Fibroblast of the aortic adventitia (primary cell): ENCODE results near the gene ADGRD1. TPM values are rescaled to one million over a fixed set of nuclear protein-coding genes. Genes with fewer than 3 reads are reported as not detected.

ENCODE experiments used
- DNase-seq: peaks from one replicate; pipeline ENCODE4 v3.0.0-alpha.2; 2010; ENCODE audit warnings: low read depth
- H3K4me3 ChIP-seq: 2 replicates; pipeline ENCODE4 v1.5.1; 2011; ENCODE audit warnings: low read depth, mild to moderate bottlenecking, control low read depth, low read length, moderate library complexity
- CTCF ChIP-seq: IDR thresholded peaks from 2 replicates; pipeline ENCODE4 v1.5.1; 2011; ENCODE audit warnings: mild to moderate bottlenecking, low read length, control low read depth, inconsistent platforms; ENCODE audit not compliant: insufficient read depth
- total RNA-seq: library from RNA; depleted of rRNA; stranded (reverse); fragments of >200 nt; gene quantifications from 2 replicates; pipeline ENCODE4 v1.2.3, GENCODE V29; 2012; ENCODE audit warnings: low replicate concordance

The ADGRD1 gene
- total RNA-seq, 1 donor, result 1.2 TPM

GRCh38 chr12:131038961-131039950 is 85.5 kb downstream of the ADGRD1 start:
- TF ChIP-seq CTCF, result no peak
- no peak overlapping the region for H3K4me3 ChIP-seq
- DNase-seq, result no peak

- H3K4me3 ChIP-seq, result no peak overlapping the region
- no peak for TF ChIP-seq CTCF
- DNase-seq, result no peak
Measured at GRCh38 chr12:131040491-131040890, 86.8 kb downstream of the ADGRD1 start.

GRCh38 chr12:131041216-131041967 is 87.7 kb downstream of the ADGRD1 start:
- no peak for TF ChIP-seq CTCF
- H3K4me3 ChIP-seq, result no peak overlapping the region
- DNase-seq, result no peak

- TF ChIP-seq CTCF, result no peak
Measured at GRCh38 chr12:131041968-131042833, 88.5 kb downstream of the ADGRD1 start.

GRCh38 chr12:131042834-131043245 is 89.1 kb downstream of the ADGRD1 start:
- DNase-seq, result no peak
- H3K4me3 ChIP-seq, result no peak overlapping the region
- no peak for TF ChIP-seq CTCF

More at GRCh38 chr12:131041968-131042833, 88.5 kb downstream of the ADGRD1 start:
- no peak overlapping the region for H3K4me3 ChIP-seq
- no peak for DNase-seq

- H3K4me3 ChIP-seq, result no peak overlapping the region
- DNase-seq, result no peak
- TF ChIP-seq CTCF, result no peak
Measured at GRCh38 chr12:131043401-131043871, 89.7 kb downstream of the ADGRD1 start.
